GM12878 (cell line): ENCODE results near the gene POLR2B. TPM values are rescaled to one million over a fixed set of nuclear protein-coding genes. Genes with fewer than 3 reads are reported as not detected.

Source experiments
- CHD1 ChIP-seq: IDR thresholded peaks from 2 replicates; pipeline ENCODE4 v1.6.1; 2012; ENCODE audit warnings: low read depth, low read length, improper control_type of control experiment
- REST ChIP-seq: IDR thresholded peaks from 2 replicates; pipeline ENCODE4 v1.6.1; 2012; ENCODE audit warnings: mild to moderate bottlenecking, low read depth, low read length
- SKIL ChIP-seq: fragments of 450-650 bp; IDR thresholded peaks from 2 replicates; pipeline ENCODE4 v1.6.1; 2017; ENCODE audit warnings: mild to moderate bottlenecking, low read depth, inconsistent platforms; ENCODE audit not compliant: poor library complexity, severe bottlenecking
- ZBTB40 ChIP-seq: fragments of 450-650 bp; IDR thresholded peaks from 2 replicates; pipeline ENCODE4 v1.6.1; 2016; ENCODE audit warnings: mild to moderate bottlenecking, moderate library complexity, borderline replicate concordance
- polyA plus RNA-seq, 11 experiments: library from polyadenylated mRNA; depleted of rRNA in 4 of 11; unstranded in 6 of 11; stranded (reverse) in 5 of 11; fragments of >200 nt; fragmentation: Nextera tagmentation in 4 of 11; fragmentation: Illumina TruSeq in 1 of 11; extraction: Ambion mirVana in 4 of 11; extraction: Trizol in 1 of 11; gene quantifications; 1 replicate in 1 of 11; 2 replicates in 10 of 11; pipeline versions ENCODE4 v1.2.1 to v1.2.3, GENCODE V29; 2011 to 2016; ENCODE audit warnings: inconsistent platforms in 2 of 11, missing spikeins in 2 of 11, low read depth in 1 of 11
- total RNA-seq, 4 experiments: library from RNA; depleted of rRNA in 3 of 4; stranded (reverse); fragments of >200 nt in 3 of 4; fragmentation: Illumina TruSeq in 1 of 4; extraction: Trizol in 1 of 4; gene quantifications; 2 replicates each; pipeline versions ENCODE4 v1.2.1 to v1.2.3, GENCODE V29; 2013 to 2021
- TF ChIP-seq, protein P1 (sequence below): IDR thresholded peaks from 2 replicates; pipeline ENCODE4 v1.6.1; 2011; ENCODE audit warnings: low read depth, mild to moderate bottlenecking, low read length, moderate library complexity, borderline replicate concordance; ENCODE audit errors: extremely low read depth

The POLR2B gene
- total and polyA plus RNA-seq, 10 of the 15 experiments (the other 5 are each of a cell fraction or from before 2014, with no cell fraction given): 46.0 to 183 (median 99.2) TPM

DNA sequence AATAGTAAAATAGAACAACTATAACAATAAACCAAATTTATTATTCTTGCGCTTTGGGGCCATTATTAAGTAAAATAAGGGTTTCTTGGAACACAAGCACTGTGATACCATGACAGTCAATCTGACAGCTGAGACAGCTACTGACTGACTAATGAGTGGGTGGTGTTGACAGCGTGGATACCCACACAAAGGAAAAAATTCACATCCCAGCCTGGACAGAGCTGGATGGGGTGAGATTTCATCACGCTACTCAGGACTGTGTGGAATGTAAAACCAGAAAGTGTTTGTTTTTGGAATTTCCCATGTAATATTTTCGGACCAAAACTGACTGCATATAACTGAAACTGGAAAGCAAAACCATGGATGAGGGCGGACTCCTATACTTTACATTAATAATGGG lies 82.7 kb downstream of the POLR2B start (continued):
- TF ChIP-seq SKIL: no peak
- no peak for TF ChIP-seq ZBTB40
- TF ChIP-seq REST: no peak
- TF ChIP-seq, protein P1, sequence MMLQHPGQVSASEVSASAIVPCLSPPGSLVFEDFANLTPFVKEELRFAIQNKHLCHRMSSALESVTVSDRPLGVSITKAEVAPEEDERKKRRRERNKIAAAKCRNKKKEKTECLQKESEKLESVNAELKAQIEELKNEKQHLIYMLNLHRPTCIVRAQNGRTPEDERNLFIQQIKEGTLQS: no peak
- no peak for TF ChIP-seq CHD1
- TF ChIP-seq, all 136 proteins: peak for 0
